Neural crest cell (in vitro differentiated cells): Measurements from ENCODE around the gene BMPR1A. TPM values are rescaled to one million over a fixed set of nuclear protein-coding genes. Genes with fewer than 3 reads are reported as not detected.
A peak's percentile ranks its signal among the peaks of the same experiment; 100 is the strongest.

Experiments used
- DNase-seq: peaks from one replicate; pipeline ENCODE4 v3.0.0; 2021; ENCODE audit warnings: low read depth, mixed read lengths, low spot score
- H3K27ac Mint-ChIP-seq: one replicate; pipeline ENCODE4 v1.8.0; 2021; ENCODE audit warnings: mild to moderate bottlenecking, mixed read lengths; ENCODE audit not compliant: unreplicated experiment
- H3K27me3 Mint-ChIP-seq: 2 replicates; pipeline ENCODE4 v1.8.0; 2021; ENCODE audit warnings: low read depth, mild to moderate bottlenecking, mixed read lengths
- H3K36me3 Mint-ChIP-seq: 2 replicates; pipeline ENCODE4 v1.8.0; 2021; ENCODE audit warnings: low read depth, mild to moderate bottlenecking, mixed read lengths
- H3K4me1 Mint-ChIP-seq: 2 replicates; pipeline ENCODE4 v1.8.0; 2021; ENCODE audit warnings: mixed read lengths
- H3K4me3 Mint-ChIP-seq: one replicate; pipeline ENCODE4 v1.8.0; 2021; ENCODE audit warnings: mild to moderate bottlenecking, mixed read lengths
- H3K9me3 Mint-ChIP-seq: 2 replicates; pipeline ENCODE4 v1.8.0; 2021; ENCODE audit warnings: mixed read lengths
- total RNA-seq: library from RNA; stranded (reverse); gene quantifications from 2 replicates; pipeline ENCODE4 v1.2.1, GENCODE V29; 2021
- TF ChIP-seq, protein P1 (sequence below): fragments of 200-600 bp; sonication (generic); conservative IDR thresholded peaks from 2 replicates; pipeline ENCODE4 v1.5.0; 2021; ENCODE audit warnings: antibody characterized with exemption, mild to moderate bottlenecking

Gene BMPR1A
- total RNA-seq, 1 donor from 2014 or later, result 78.6 TPM

DNA sequence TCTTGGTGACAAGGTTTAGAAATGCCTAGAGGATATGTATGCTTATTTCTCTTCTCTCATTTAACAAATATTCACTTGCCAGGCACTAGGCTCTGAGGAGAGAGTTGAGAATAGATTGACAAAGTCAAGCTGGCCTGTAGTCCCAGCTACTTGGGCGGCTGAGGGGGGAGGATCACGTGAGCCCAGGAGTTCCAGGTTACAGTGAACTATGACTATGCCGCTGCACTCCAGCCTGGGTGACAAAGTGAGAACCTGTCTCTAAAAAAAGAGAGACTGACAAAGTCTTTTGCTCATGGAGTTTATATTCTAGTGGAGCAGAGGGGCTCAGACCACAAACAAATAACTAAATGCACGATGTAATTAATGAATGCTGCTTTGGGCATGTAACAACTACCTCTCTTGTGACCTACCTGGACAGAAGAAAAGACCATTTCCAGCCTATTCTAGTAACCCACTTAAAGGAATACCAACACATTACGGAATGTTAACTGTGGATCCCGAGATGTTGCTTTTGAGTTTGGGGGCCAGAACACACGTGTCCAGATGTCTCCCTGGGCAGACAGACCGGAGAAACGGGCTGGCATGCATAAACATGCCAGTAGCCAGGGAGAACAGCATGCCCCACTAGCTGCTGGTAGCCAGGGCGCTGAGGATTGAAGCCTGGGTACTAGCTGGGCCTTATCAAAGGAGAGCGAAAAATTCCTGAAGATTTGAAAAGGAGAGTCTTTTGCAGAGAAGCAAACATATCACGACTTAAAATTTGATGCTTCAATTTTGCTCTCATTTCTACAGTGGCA is 2.6 kb upstream of the BMPR1A start:
- TF ChIP-seq, protein P1, sequence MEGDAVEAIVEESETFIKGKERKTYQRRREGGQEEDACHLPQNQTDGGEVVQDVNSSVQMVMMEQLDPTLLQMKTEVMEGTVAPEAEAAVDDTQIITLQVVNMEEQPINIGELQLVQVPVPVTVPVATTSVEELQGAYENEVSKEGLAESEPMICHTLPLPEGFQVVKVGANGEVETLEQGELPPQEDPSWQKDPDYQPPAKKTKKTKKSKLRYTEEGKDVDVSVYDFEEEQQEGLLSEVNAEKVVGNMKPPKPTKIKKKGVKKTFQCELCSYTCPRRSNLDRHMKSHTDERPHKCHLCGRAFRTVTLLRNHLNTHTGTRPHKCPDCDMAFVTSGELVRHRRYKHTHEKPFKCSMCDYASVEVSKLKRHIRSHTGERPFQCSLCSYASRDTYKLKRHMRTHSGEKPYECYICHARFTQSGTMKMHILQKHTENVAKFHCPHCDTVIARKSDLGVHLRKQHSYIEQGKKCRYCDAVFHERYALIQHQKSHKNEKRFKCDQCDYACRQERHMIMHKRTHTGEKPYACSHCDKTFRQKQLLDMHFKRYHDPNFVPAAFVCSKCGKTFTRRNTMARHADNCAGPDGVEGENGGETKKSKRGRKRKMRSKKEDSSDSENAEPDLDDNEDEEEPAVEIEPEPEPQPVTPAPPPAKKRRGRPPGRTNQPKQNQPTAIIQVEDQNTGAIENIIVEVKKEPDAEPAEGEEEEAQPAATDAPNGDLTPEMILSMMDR, result no peak
- H3K4me3 Mint-ChIP-seq, result peak overlapping the region; percentile 95
- H3K27me3 Mint-ChIP-seq, result no peaks in the 10 kb centered on the region

DNA sequence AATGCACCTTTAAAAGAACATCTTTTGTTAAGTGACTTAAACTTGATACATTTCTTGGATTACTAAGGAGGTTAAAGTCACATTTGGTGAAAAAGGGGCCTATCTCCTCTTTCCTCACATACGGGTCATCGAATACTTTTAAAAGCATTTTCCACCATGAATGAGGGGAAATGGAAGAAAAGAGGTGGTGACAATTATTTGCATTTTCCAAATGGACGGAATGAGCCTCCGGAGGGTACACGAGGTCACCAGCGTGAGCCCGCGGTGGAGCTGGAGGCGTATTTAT is 1.0 kb upstream of the BMPR1A start:
- Mint-ChIP-seq H3K4me1 (peaks cover 60% of the 10 kb centered on the region), H3K36me3 (peaks cover 7% of the 10 kb centered on the region), H3K27ac (peak overlapping the region; percentile 91), H3K27me3 (no peaks in the 10 kb centered on the region), H3K4me3 (peak overlapping the region; percentile 95), H3K9me3 (no peaks in the 10 kb centered on the region)
- TF ChIP-seq, protein P1, result no peak
- no peak for DNase-seq

More for the DNA sequence above, 2.6 kb upstream of the BMPR1A start:
- Mint-ChIP-seq H3K4me1 (peaks cover 54% of the 10 kb centered on the region), H3K36me3 (peaks cover 7% of the 10 kb centered on the region), H3K9me3 (no peaks in the 10 kb centered on the region), H3K27ac (peak overlapping the region; percentile 81)
- no peak for DNase-seq

DNA sequence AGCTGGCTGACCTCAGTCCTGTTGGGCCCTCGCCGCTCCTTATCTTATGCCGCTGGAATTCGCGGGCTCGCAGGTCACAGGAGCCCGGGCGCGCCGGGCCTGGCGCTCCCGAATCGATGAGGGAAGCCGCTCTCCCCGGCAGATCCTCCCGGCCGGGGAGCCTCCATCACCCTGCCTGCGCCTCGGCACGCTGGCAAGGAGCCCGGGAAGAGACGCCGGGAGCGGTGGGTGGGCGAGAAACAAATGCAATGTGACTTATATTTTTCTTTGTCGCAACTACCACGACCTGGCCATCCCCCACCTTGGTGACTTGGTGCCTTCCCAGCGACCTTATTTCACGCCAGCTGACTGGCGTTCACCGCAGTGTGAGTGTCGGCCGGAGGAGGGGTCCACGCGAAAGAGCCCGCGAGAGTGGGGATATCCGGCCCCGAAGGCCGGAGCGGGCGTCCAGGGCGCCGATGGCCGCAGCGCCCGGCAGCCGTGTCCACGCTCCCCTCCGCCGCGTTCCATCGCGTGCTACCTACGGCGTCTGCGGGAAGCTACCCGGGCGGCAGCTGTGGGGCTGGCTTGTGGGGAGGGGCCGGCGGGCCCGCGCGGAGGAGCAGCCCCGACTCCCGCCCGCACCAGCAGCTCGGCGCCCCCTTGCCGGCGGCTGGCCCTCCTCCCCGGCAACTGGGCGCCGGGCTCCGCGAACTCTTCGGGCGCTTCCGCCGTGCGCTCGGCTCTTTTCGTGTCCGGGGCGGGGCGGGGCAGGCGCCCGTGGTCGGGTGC is 494 bp upstream of the BMPR1A start:
- TF ChIP-seq, protein P1, result no peak
- H3K27ac Mint-ChIP-seq, result peak overlapping the region; percentile 91
- H3K4me1 Mint-ChIP-seq, result peaks cover 61% of the 10 kb centered on the region
- H3K4me3 Mint-ChIP-seq, result peak overlapping the region; percentile 95
- H3K9me3 Mint-ChIP-seq, result no peaks in the 10 kb centered on the region
- H3K36me3 Mint-ChIP-seq, result peaks cover 7% of the 10 kb centered on the region
- DNase-seq, result peak; percentile 52
- no peaks in the 10 kb centered on the region for H3K27me3 Mint-ChIP-seq

DNA sequence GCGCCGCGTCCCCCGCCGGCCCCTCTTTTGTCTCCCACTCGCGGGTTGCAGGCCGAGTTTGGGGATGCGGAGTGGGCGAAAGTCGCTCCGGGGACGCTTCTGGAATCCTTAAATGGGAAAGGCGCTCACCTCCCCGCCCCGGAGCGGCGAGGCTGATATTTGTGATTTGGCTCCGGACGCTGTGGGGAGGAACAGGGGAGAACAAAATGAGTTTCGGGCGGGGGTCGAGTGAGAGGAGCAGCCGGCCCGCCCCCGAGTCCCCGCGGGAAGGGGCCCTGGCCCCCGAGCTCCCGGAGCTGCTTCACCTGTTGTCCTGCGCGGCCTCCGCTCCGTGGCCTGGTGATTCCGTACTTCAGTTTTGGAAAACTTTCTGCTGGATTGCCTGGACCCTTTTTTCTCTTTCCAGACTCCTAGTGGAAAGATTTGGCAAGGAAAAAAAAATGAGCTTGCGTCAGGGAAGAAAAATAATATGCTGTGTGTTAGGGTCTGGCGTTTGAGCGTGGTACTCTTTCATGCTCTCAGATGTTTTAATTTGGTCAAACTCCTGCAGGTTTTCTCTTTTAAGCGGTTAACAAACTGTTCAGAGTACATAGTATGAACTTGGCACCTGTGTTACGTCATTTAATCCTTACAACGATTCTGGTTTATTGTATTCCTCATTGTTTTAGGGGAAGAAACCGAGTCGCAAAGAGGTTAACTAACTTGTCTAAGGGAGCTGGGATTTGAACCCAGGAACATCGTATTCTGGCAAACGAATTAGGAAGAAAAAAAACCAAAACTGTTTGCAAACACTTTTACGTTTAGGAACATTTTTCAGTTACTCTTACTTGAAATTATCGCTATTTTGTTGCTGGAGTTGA is 924 bp downstream of the BMPR1A start:
- Mint-ChIP-seq H3K27ac (peak overlapping the region; percentile 80), H3K9me3 (peaks cover 2% of the 10 kb centered on the region), H3K27me3 (no peaks in the 10 kb centered on the region), H3K36me3 (peaks cover 13% of the 10 kb centered on the region), H3K4me3 (peak overlapping the region; percentile 98), H3K4me1 (peaks cover 70% of the 10 kb centered on the region)
- DNase-seq, result peak; percentile 29
- TF ChIP-seq, protein P1, result peak; percentile 55
